CD14-positive monocyte (primary cell): ENCODE data around the gene CALD1. TPM values are rescaled to one million over a fixed set of nuclear protein-coding genes. Genes with fewer than 3 reads are reported as not detected.

Experiments used
- DNase-seq, 3 donors: peaks; one replicate each; pipeline ENCODE4 v3.0.0-alpha.2; 2011 to 2022
- H2AFZ ChIP-seq: 2 replicates; pipeline ENCODE4 v1.6.0; 2012; ENCODE audit warnings: mild to moderate bottlenecking, low read depth, low read length, inconsistent platforms; ENCODE audit not compliant: insufficient read depth, poor library complexity, severe bottlenecking
- H3K27ac ChIP-seq, 2 donors: 1 replicate in 1 of 2; 2 replicates in 1 of 2; pipeline ENCODE4 v1.5.1; 2012 to 2013; ENCODE audit warnings: low read length in 2 of 2, control low read depth in 1 of 2, inconsistent platforms in 1 of 2, low read depth in 1 of 2, mild to moderate bottlenecking in 1 of 2
- H3K27me3 ChIP-seq, 2 donors: one replicate each; pipeline versions ENCODE4 v1.6.0 to v1.6.1; 2011 to 2013; ENCODE audit warnings: low read length in 2 of 2; ENCODE audit not compliant: control insufficient read depth in 2 of 2, insufficient read depth in 2 of 2
- H3K36me3 ChIP-seq, 2 donors: replicated peaks in 1 of 2; 1 replicate in 1 of 2; 2 replicates in 1 of 2; pipeline versions ENCODE4 v1.5.1 to v1.6.1; 2012 to 2013; ENCODE audit warnings: low read length in 2 of 2, control low read depth in 1 of 2, inconsistent platforms in 1 of 2, mild to moderate bottlenecking in 1 of 2; ENCODE audit not compliant: insufficient read depth in 2 of 2, control insufficient read depth in 1 of 2
- H3K4me1 ChIP-seq, 2 donors: 1 replicate in 1 of 2; 2 replicates in 1 of 2; pipeline versions ENCODE4 v1.5.1 to v1.6.1; 2012 to 2013; ENCODE audit warnings: low read length in 2 of 2, control low read depth in 1 of 2, inconsistent platforms in 1 of 2, mild to moderate bottlenecking in 1 of 2, moderate library complexity in 1 of 2; ENCODE audit not compliant: insufficient read depth in 2 of 2, control insufficient read depth in 1 of 2
- H3K4me2 ChIP-seq: replicated peaks from 2 replicates; pipeline ENCODE3; 2012; ENCODE audit warnings: low read length, moderate library complexity, mild to moderate bottlenecking; ENCODE audit not compliant: poor library complexity, severe bottlenecking; ENCODE audit errors: extremely low read depth
- H3K4me3 ChIP-seq, 3 experiments: fragments of 200-600 bp in 1 of 3; sonication (generic) in 1 of 3; replicated peaks in 1 of 3; 1 replicate in 2 of 3; 2 replicates in 1 of 3; pipeline ENCODE4 v1.5.1; 2011 to 2013; ENCODE audit warnings: low read length in 3 of 3, mild to moderate bottlenecking in 3 of 3, control low read depth in 2 of 3, low read depth in 2 of 3, inconsistent platforms in 1 of 3, moderate library complexity in 1 of 3
- H3K79me2 ChIP-seq: 2 replicates; pipeline ENCODE4 v1.6.0; 2012; ENCODE audit warnings: mild to moderate bottlenecking, control low read depth, inconsistent platforms, low read length, moderate library complexity; ENCODE audit not compliant: insufficient read depth
- H3K9ac ChIP-seq: 2 replicates; pipeline ENCODE4 v1.6.0; 2017; ENCODE audit warnings: low read length, mild to moderate bottlenecking; ENCODE audit not compliant: insufficient read depth, poor library complexity, severe bottlenecking
- H3K9me3 ChIP-seq, 2 donors: replicated peaks in 1 of 2; 1 replicate in 1 of 2; 2 replicates in 1 of 2; pipeline versions ENCODE4 v1.5.1 to v1.6.1; 2012 to 2013; ENCODE audit warnings: low read length in 2 of 2, control low read depth in 1 of 2; ENCODE audit not compliant: control insufficient read depth in 1 of 2, insufficient read depth in 1 of 2
- H4K20me1 ChIP-seq: 2 replicates; pipeline ENCODE4 v1.6.0; 2012; ENCODE audit warnings: mild to moderate bottlenecking, low read length, control low read depth, moderate library complexity; ENCODE audit not compliant: insufficient read depth
- H3K27ac Mint-ChIP-seq, 7 donors: one replicate each; pipeline ENCODE4 v1.8.0; 2020; ENCODE audit warnings: mild to moderate bottlenecking in 7 of 7, mixed read lengths in 7 of 7, moderate library complexity in 6 of 7, inconsistent platforms in 2 of 7
- H3K27me3 Mint-ChIP-seq, 3 donors: one replicate each; pipeline ENCODE4 v1.8.0; 2021 to 2022; ENCODE audit warnings: low read depth in 3 of 3, mild to moderate bottlenecking in 3 of 3, mixed read lengths in 3 of 3, moderate library complexity in 3 of 3, inconsistent platforms in 1 of 3
- H3K36me3 Mint-ChIP-seq, 2 donors: one replicate each; pipeline ENCODE4 v1.8.0; 2020; ENCODE audit warnings: mixed read lengths in 2 of 2, inconsistent platforms in 1 of 2, mild to moderate bottlenecking in 1 of 2
- H3K4me1 Mint-ChIP-seq: one replicate; pipeline ENCODE4 v1.8.0; 2020; ENCODE audit warnings: mild to moderate bottlenecking, mixed read lengths
- H3K4me3 Mint-ChIP-seq, 2 donors: one replicate each; pipeline ENCODE4 v1.8.0; 2020; ENCODE audit warnings: mild to moderate bottlenecking in 2 of 2, mixed read lengths in 2 of 2, moderate library complexity in 1 of 2
- H3K9me3 Mint-ChIP-seq, 7 donors: one replicate each; pipeline ENCODE4 v1.8.0; 2020 to 2022; ENCODE audit warnings: mixed read lengths in 7 of 7, mild to moderate bottlenecking in 6 of 7, moderate library complexity in 6 of 7, inconsistent platforms in 2 of 7
- CTCF ChIP-seq: fragments of 200-600 bp; IDR thresholded peaks from one replicate; pipeline ENCODE4 v1.8.0; 2022; ENCODE audit warnings: antibody characterized with exemption, mild to moderate bottlenecking
- WGBS: methylation state at CpG from one replicate; pipeline ENCODE4 v1.1.5; 2013; ENCODE audit warnings: missing lambda C conversion rate; ENCODE audit not compliant: insufficient coverage; 5-methylcytosine and 5-hydroxymethylcytosine counted together
- intact Hi-C, 2 donors: fragments of 100-400 bp; cut with micrococcal nuclease; formaldehyde crosslinking; loops; one replicate each; pipeline versions ENCODE4 v1.15.0 to v1.15.1; 2023
- polyA plus RNA-seq, 3 donors: library from polyadenylated mRNA; depleted of rRNA in 1 of 3; unstranded in 2 of 3; stranded (reverse) in 1 of 3; fragments of 300-500 nt in 2 of 3; fragments of >200 nt in 1 of 3; fragmentation: Illumina TruSeq in 2 of 3; gene quantifications; 1 replicate in 2 of 3; 2 replicates in 1 of 3; pipeline ENCODE4 v1.2.3, GENCODE V29; 2012 to 2021

The CALD1 gene
- polyA plus RNA-seq, 3 donors, result 0.18 TPM; not detected in 2

GRCh38 chr7:134757938-134758337 lies 21.5 kb upstream of the CALD1 start:
- intact Hi-C loops, result loop anchor here in 1 of 2 donors (10.0 kb wide), 1 partner anchor 323 kb away; no protein-coding TSS in a partner anchor
- 80% methylated on average over 1 of the region's 3 CpGs for WGBS

GRCh38 chr7:134758981-134759380 lies 20.5 kb upstream of the CALD1 start:
- H3K27me3 ChIP-seq, result no peaks in the 10 kb centered on the region
- no peak overlapping the region for H3K4me2 ChIP-seq
- Mint-ChIP-seq H3K4me1 (no peaks in the 10 kb centered on the region), H3K4me3 (no peak overlapping the region), H3K36me3 (no peaks in the 10 kb centered on the region), H3K27ac (no peak overlapping the region), H3K27me3 (peaks cover 0 to 6% (median 1%) of the 10 kb centered on the region in 3 donors), H3K9me3 (peaks cover 0 to 2% (median 0%) of the 10 kb centered on the region in 7 donors)
- H3K9ac ChIP-seq, result no peak overlapping the region
- no peak overlapping the region for H2AFZ ChIP-seq
- H3K27ac ChIP-seq, result no peak overlapping the region
- TF ChIP-seq CTCF, result no peak
- no peaks in the 10 kb centered on the region for H3K36me3 ChIP-seq
- no peaks in the 10 kb centered on the region for H4K20me1 ChIP-seq
- WGBS, result no CpG with 5 or more reads among the region's 1 CpG
- intact Hi-C loops, result loop anchor here in 1 of 2 donors (10.0 kb wide), 1 partner anchor 324 kb away; no protein-coding TSS in a partner anchor
- H3K79me2 ChIP-seq, result no peaks in the 10 kb centered on the region
- no peak overlapping the region for H3K4me3 ChIP-seq
- no peaks in the 10 kb centered on the region for H3K4me1 ChIP-seq
- DNase-seq, result no peak
- H3K9me3 ChIP-seq, result no peaks in the 10 kb centered on the region

More at GRCh38 chr7:134757938-134758337, 21.5 kb upstream of the CALD1 start:
- H3K9me3 Mint-ChIP-seq, result no peaks in the 10 kb centered on the region
- Histone ChIP-seq H3K36me3 (no peaks in the 10 kb centered on the region), H3K79me2 (no peaks in the 10 kb centered on the region), H3K9ac (no peak overlapping the region), H3K4me2 (no peak overlapping the region), H3K27ac (no peak overlapping the region), H3K27me3 (no peaks in the 10 kb centered on the region), H3K4me1 (no peaks in the 10 kb centered on the region), H3K9me3 (no peaks in the 10 kb centered on the region), H3K4me3 (no peak overlapping the region), H4K20me1 (no peaks in the 10 kb centered on the region), H2AFZ (no peak overlapping the region)
- peaks cover 0 to 6% (median 1%) of the 10 kb centered on the region in 3 donors for H3K27me3 Mint-ChIP-seq
- no peak overlapping the region for H3K4me3 Mint-ChIP-seq
- no peak for DNase-seq
- TF ChIP-seq CTCF, result no peak
- no peak overlapping the region for H3K27ac Mint-ChIP-seq
- H3K36me3 Mint-ChIP-seq, result no peaks in the 10 kb centered on the region
- no peaks in the 10 kb centered on the region for H3K4me1 Mint-ChIP-seq
